Measurements from ENCODE around the gene USF3. TPM values are rescaled to one million over a fixed set of nuclear protein-coding genes. Genes with fewer than 3 reads are reported as not detected.

USF3 gene
- polyA plus RNA-seq (ENCODE audit: insufficient read length), result 18.1 TPM

- DNase-seq (ENCODE audit: low read depth), result no peak
These were observed at the start of gene USF3 for GRCh38 chr3:113695786-113696645. Gene USF3 (minus strand): TSS chr3:113696642. CDS start chr3:113674878, 21,764 bp downstream.

GRCh38 chr3:113745756-113746547 lies 49.5 kb upstream of the USF3 start, which contains the start of gene NAA50:
Gene NAA50 (minus strand): TSS chr3:113746249. CDS start chr3:113745949, 300 bp downstream.
- DNase-seq (ENCODE audit: low read depth), result peak; percentile 89

DNA sequence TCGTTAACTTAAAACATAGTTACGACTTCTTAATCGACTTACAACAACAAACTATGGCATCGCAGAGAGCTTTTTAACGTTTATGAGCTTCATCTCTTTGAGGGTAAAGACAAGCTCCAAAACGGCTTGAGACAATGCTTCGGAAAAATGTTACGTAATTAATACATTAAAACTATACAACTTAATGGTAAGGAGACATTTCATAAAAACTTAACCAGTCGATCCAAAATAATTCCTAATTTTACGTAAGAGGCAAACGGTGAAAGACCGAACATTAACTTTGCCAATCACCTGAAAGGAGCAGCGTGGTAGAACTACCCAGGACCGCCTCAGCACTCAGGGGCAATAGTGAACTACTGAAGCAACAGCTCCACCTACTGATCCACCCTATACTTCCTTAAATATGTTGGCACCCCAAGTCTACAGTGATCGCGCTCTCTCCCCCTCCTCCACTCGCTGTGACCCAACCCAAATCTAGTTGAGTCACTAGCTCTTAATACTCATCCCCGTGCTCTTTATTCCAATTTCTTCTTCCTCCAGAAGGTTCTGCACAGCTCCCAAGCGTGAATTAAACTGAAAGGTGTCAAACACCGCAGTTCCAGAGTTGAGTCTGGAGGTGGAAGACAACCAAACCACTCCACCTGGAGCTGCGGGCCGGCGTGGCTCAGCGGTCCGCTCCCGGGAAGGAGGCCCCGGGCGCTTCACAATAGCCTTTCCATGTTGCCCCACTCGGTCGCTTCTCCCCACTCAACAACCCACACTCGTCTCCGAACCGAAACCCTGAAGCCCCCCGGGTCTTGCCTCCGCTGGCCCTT lies 48.7 kb upstream of the USF3 start:
- DNase-seq (ENCODE audit: low read depth), result peak; percentile 89

DNA sequence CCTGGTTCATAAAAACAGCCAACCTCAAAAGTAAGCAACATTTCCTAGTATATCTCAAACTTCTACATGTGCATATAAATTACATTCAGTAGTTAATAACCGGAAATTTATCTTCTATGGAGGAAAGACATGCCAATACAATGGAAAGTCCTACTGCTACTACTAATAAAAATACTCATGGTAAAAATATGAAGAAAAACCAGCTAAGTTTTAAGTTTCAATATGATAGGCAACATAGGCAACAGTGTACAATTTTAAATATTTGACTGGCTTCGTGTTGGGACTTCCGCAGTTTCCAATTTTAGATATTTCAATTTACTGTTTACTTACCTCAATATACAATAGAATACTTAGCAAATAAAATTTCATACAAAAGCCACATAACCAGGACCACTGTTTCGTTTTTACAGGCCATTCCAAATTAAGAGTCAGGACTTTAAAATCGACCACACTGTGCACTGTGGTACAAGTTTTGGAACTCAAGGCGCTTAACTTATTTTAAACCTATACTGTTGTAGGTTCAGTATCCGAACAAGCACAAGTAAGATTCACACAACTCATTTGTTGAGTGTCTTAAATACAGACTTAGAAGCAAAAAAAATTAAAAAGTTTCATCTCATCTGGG lies 46.7 kb upstream of the USF3 start:
- DNase-seq (ENCODE audit: low read depth), result no peak

DNA sequence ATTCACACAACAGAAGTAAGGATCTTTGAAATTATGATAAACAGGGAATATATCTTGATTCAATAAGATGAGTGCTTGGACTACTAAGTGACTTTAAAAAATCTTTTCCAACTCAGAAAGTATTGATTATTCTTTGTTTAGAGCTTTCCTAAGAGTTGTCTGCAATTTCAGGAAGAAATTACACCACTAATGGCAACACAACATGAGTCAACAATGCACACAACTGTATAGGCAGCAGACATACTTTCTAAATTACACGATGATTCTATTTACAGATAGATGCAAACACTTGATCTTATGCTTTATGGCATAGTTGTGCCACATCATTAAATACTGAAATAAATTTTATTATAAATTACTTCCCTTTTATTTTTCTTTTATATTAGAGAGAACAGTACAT lies 45.2 kb upstream of the USF3 start:
- DNase-seq (ENCODE audit: low read depth), result no peak

GRCh38 chr3:113741086-113741485 lies 44.6 kb upstream of the USF3 start:
- no peak for DNase-seq (ENCODE audit: low read depth)

- no peak for DNase-seq (ENCODE audit: low read depth)
These were observed 40.2 kb upstream of the USF3 start for GRCh38 chr3:113736548-113737089.

- no peak for DNase-seq (ENCODE audit: low read depth)
These were observed 35.3 kb upstream of the USF3 start for GRCh38 chr3:113731694-113732093.

GRCh38 chr3:113730550-113730949 lies 34.1 kb upstream of the USF3 start:
- no peak for DNase-seq (ENCODE audit: low read depth)

DNA sequence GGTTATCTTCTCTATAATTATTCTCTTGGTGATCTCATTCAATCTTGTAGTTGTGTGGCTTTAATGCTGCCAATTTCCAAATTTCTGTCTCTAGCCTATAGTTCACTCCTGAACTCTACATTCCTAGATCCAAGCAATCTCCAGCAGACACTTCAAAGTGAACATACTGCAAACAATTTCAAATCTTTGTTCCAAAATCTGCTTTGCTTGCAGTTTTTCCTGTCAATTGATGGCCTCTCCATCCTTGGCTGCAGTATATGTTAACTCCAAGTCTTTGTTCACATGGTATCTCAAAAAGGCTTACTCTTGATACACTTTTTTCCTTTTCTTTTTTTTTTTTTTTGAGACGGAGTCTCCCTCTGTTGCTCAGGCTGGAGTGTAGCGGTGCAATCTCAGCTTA lies 32.2 kb upstream of the USF3 start:
- no peak for DNase-seq (ENCODE audit: low read depth)

DNA sequence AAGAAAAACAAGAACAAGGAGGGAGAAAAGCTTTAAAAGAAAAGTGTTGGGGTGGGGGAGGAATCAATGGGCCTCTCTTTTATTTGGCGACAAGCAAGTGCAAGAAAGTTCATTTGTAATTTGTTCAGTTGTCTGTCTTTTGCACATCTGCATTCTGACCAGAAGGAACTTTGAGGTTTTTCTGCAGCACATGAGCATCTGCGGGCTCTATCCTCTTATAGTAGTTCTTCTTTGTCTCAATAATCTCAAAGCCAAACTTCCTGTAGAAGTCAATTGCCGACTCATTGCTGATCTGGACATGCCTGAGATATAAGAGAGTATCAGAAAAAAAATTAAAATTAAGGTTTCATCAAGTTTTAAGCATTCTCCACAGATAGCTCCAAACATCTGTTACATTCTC lies 25.2 kb upstream of the USF3 start:
- DNase-seq (ENCODE audit: low read depth), result no peak

- no peak for DNase-seq (ENCODE audit: low read depth)
These were observed 23.3 kb upstream of the USF3 start for GRCh38 chr3:113719758-113720157.

- no peak for DNase-seq (ENCODE audit: low read depth)
These were observed 22.9 kb upstream of the USF3 start for GRCh38 chr3:113719294-113719693.

DNA sequence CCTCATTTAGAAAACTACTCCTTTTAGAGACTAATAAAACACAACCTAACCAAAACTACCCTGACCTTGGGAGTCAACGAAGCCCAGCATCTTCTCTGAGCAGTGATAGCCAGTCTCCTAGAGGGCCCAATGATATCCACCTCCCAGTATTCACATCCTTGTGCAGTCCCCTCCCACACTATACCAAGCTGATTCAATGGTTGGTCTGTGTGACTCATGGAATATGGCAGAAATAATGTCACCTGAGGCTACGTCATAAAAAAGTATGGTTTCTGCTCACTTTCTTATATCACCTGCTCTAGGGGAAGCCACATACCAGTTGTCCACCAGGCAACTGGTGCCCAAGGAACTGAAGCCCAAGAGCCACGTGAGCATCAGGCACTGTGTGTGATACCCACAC lies 21.4 kb upstream of the USF3 start:
- no peak for DNase-seq (ENCODE audit: low read depth)

GRCh38 chr3:113717308-113717707 lies 20.9 kb upstream of the USF3 start:
- no peak for DNase-seq (ENCODE audit: low read depth)

- no peak for DNase-seq (ENCODE audit: low read depth)
These were observed 18.3 kb upstream of the USF3 start for GRCh38 chr3:113714702-113715101.

DNA sequence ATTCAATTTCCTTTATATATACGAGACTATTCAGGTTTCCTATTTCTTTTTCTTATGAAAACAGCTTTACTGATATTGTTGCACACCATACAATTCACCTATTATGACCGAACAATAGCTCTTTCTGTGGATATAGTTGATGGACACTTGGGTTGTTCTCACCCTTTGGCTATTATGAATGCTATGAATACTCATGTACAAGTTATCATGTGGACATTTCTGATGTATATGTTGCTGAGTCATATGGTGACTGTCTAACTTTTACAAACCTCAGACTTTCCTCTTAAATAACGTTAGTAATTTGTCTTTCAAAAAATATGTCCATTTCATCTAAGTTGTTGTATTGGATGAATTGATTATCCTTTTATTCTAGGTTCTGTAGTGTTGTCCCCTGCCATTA lies 15.7 kb upstream of the USF3 start:
- DNase-seq (ENCODE audit: low read depth), result no peak

DNA sequence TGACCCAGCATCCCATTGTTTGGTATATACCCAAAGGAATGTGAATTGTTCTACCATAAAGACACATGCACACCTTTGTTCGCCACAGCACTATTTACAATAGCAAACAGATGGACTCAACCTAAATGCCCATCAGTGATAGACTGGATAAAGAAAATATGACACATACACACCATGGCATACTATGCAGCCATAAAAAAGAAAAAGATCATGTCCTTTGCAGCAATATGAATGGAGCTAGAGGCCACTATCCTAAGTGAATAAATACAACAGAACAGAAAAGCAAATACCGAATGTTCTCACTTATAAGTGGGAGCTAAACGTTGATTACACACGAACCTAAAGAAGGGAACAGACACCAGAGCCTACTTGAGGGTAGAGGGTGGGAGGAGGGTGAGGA lies 11.4 kb upstream of the USF3 start:
- DNase-seq (ENCODE audit: low read depth), result no peak

DNA sequence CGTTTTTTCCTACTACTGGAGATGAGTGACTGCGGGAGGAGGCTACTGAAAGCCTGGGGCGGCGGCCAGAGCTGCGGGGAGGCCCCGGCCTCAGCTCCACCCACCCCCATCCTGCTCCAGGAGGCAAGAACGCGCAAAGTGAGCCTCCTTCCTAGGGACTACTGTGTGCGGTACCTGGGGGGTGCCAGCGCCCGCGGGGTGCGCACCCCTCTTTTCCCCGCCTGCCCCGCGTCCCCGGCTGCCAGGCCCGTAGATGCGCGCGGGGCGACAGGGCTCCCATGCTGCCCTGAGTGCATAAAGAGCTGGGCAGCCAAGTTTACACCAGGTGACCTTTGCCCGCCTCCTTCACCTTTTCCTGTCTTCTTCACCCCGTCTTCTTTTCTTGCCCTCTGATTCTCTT lies 2.5 kb upstream of the USF3 start:
- no peak for DNase-seq (ENCODE audit: low read depth)

DNA sequence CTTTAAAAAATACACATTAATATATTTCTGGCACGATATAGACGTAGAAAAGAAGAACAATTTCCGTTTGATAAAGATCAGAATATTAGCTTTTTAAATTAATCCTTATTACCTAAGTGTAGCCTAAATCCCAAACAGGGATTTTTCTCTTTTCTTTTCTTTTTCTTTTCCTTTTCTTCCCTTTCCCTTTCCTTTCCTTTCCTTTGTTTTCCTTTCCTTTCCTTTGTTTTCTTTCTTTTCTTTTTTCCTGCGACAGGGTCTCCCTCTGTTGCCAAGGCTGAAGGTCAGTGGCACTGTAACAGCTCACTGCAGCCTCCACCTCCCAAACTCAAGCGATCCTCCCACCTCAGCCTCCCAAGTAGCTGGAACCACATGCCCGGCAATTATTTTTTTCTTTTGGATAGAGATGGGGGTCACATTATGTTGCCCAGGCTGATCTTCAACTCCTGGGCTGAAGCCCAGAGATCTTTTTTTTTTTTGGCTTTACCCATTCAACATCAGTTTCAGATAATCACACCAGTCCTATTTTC lies 1.8 kb upstream of the USF3 start:
- DNase-seq (ENCODE audit: low read depth), result no peak

All from forelimb muscle (tissue), 1 donor.